ENCODE measurements around the gene TBC1D5.
"Not testable (repeated sequence)": the region's sequence is repeated elsewhere in the genome, so short reads cannot be mapped to it uniquely, and the experiment has no call there.

GRCh38 chr3:17128671-17129070 lies 613.8 kb downstream of the TBC1D5 start:
- TF ChIP-seq, protein P1, sequence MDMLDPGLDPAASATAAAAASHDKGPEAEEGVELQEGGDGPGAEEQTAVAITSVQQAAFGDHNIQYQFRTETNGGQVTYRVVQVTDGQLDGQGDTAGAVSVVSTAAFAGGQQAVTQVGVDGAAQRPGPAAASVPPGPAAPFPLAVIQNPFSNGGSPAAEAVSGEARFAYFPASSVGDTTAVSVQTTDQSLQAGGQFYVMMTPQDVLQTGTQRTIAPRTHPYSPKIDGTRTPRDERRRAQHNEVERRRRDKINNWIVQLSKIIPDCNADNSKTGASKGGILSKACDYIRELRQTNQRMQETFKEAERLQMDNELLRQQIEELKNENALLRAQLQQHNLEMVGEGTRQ (IDR thresholded peaks at IDR 0.05), result not testable (repeated sequence)
- TF ChIP-seq MAFK (IDR thresholded peaks at IDR 0.05; ENCODE audit: partially characterized antibody), result not testable (repeated sequence)

Data from A549 (cell line).